T-cell (primary cell): ENCODE results near the gene SLC12A8. TPM values are rescaled to one million over a fixed set of nuclear protein-coding genes. Genes with fewer than 3 reads are reported as not detected.
A peak's percentile ranks its signal among the peaks of the same experiment; 100 is the strongest.

Experiments
- ATAC-seq, 4 experiments: fragments of 200-7000 bp in 3 of 4; fragments of 150-1000 bp in 1 of 4; cut with Tn5 transposase; replicated peaks in 1 of 4; 1 replicate in 3 of 4; 2 replicates in 1 of 4; pipeline ENCODE4 v1.10.0; 2021; ENCODE audit warnings: moderate library complexity in 3 of 4, mild to moderate bottlenecking in 2 of 4, moderate number of reproducible peaks in 1 of 4
- CTCF ChIA-PET, 2 donors: fragments of 300-600 bp; sonication (Branson Sonifier 250); formaldehyde crosslinking; loops; one replicate each; lab custom pipeline; 2022; ENCODE audit warnings: antibody characterized with exemption in 2 of 2; lab: Charles Lee
- POLR2A ChIA-PET, 2 donors: fragments of 300-600 bp; sonication (Branson Sonifier 250); formaldehyde crosslinking; loops; one replicate each; lab custom pipeline; 2022; ENCODE audit warnings: antibody characterized with exemption in 2 of 2; lab: Charles Lee
- DNase-seq, 35 experiments: peaks; one replicate each; pipeline versions ENCODE4 v3.0.0 to v3.0.0-alpha.2; 2013 to 2023
- H3K27ac ChIP-seq: one replicate; pipeline ENCODE4 v1.5.1; 2013; ENCODE audit warnings: low read length
- H3K27me3 ChIP-seq, 2 experiments: replicated peaks in 1 of 2; 1 replicate in 1 of 2; 2 replicates in 1 of 2; pipeline versions ENCODE4 v1.6.1 to v1.7.0; 2013; ENCODE audit warnings: low read length in 1 of 2, mixed read lengths in 1 of 2; ENCODE audit not compliant: control insufficient read depth in 2 of 2, insufficient read depth in 2 of 2; ENCODE audit errors: extremely low read depth in 1 of 2
- H3K36me3 ChIP-seq, 2 donors: 1 replicate in 1 of 2; 2 replicates in 1 of 2; pipeline versions ENCODE4 v1.6.1 to v1.7.0; 2013; ENCODE audit warnings: low read length in 1 of 2; ENCODE audit not compliant: control insufficient read depth in 2 of 2, insufficient read depth in 1 of 2; ENCODE audit errors: extremely low read depth in 1 of 2
- H3K4me1 ChIP-seq, 2 experiments: 1 replicate in 1 of 2; 2 replicates in 1 of 2; pipeline versions ENCODE4 v1.6.1 to v1.7.0; 2013; ENCODE audit warnings: low read length in 2 of 2, mixed read lengths in 1 of 2; ENCODE audit not compliant: insufficient read depth in 2 of 2, control insufficient read depth in 1 of 2; ENCODE audit errors: extremely low read depth in 1 of 2
- H3K4me3 ChIP-seq, 2 donors: 1 replicate in 1 of 2; 2 replicates in 1 of 2; pipeline versions ENCODE4 v1.5.1 to v1.7.0; 2013; ENCODE audit warnings: mild to moderate bottlenecking in 2 of 2, low read length in 1 of 2, moderate library complexity in 1 of 2; ENCODE audit not compliant: control insufficient read depth in 1 of 2; ENCODE audit errors: extremely low read depth in 1 of 2
- H3K9me3 ChIP-seq: 2 replicates; pipeline ENCODE4 v1.7.0; 2013
- H3K27ac Mint-ChIP-seq, 2 donors: one replicate each; pipeline ENCODE4 v1.8.0; 2020 to 2021; ENCODE audit warnings: mild to moderate bottlenecking in 2 of 2, mixed read lengths in 2 of 2
- H3K27me3 Mint-ChIP-seq, 2 donors: one replicate each; pipeline ENCODE4 v1.8.0; 2021 to 2022; ENCODE audit warnings: mixed read lengths in 2 of 2
- H3K36me3 Mint-ChIP-seq: one replicate; pipeline ENCODE4 v1.8.0; 2021; ENCODE audit warnings: mixed read lengths
- H3K4me1 Mint-ChIP-seq, 3 donors: one replicate each; pipeline ENCODE4 v1.8.0; 2020 to 2022; ENCODE audit warnings: mixed read lengths in 3 of 3, mild to moderate bottlenecking in 1 of 3
- H3K4me3 Mint-ChIP-seq, 3 donors: one replicate each; pipeline ENCODE4 v1.8.0; 2020 to 2022; ENCODE audit warnings: mild to moderate bottlenecking in 3 of 3, mixed read lengths in 3 of 3, moderate library complexity in 3 of 3
- H3K9me3 Mint-ChIP-seq, 3 donors: one replicate each; pipeline ENCODE4 v1.8.0; 2020 to 2022; ENCODE audit warnings: mixed read lengths in 3 of 3
- WGBS: methylation state at CpG from one replicate; pipeline ENCODE4 v1.1.5; 2013; ENCODE audit warnings: missing lambda C conversion rate; ENCODE audit not compliant: insufficient coverage; 5-methylcytosine and 5-hydroxymethylcytosine counted together
- total RNA-seq, 35 experiments: library from RNA in 6 of 35; stranded (reverse) in 6 of 35; fragments of 120-200 nt in 1 of 35; gene quantifications; one replicate each; pipeline versions ENCODE4 v1.2.1 to v1.2.4 and lab custom pipeline; 2013 to 2026

The SLC12A8 gene
- total RNA-seq, 5 donors from 2014 or later (not counting 1 experiment from before 2014, with no cell fraction given) = 0.50 to 0.96 (median 0.60) TPM; not detected in 2

- CTCF ChIA-PET = no interaction called here
- Histone ChIP-seq H3K4me1 (peaks cover 14 to 51% of the 10 kb centered on the region in 2 experiments), H3K4me3 (no peak overlapping the region), H3K27ac (no peak overlapping the region), H3K36me3 (no peaks in the 10 kb centered on the region), H3K9me3 (no peaks in the 10 kb centered on the region), H3K27me3 (no peaks in the 10 kb centered on the region)
- peak; percentile 58 to 85 (median 70) for ATAC-seq
- H3K4me1 Mint-ChIP-seq = peaks cover 41 to 42% (median 42%) of the 10 kb centered on the region in 3 donors
- DNase-seq = peak in 17 of 35 experiments; percentile 9 to 53 (median 22)
- 75% methylated on average over 2 of the region's 8 CpGs for WGBS
- no peaks in the 10 kb centered on the region for H3K27me3 Mint-ChIP-seq
- H3K36me3 Mint-ChIP-seq = no peaks in the 10 kb centered on the region
- POLR2A ChIA-PET = interaction anchor here in 1 of 2 donors (0.6 kb wide), 1 partner anchor 307 kb away, joined by 3 read pairs; no protein-coding TSS in a partner anchor
- H3K4me3 Mint-ChIP-seq = peak overlapping the region; percentile 49 to 64 (median 50)
- no peaks in the 10 kb centered on the region for H3K9me3 Mint-ChIP-seq
- peak overlapping the region in 1 of 2 donors; percentile 83 for H3K27ac Mint-ChIP-seq
Measured at GRCh38 chr3:125121246-125122010, 91.1 kb downstream of the SLC12A8 start.

- Mint-ChIP-seq H3K4me1 (peaks cover 40 to 43% (median 42%) of the 10 kb centered on the region in 3 donors), H3K27me3 (no peaks in the 10 kb centered on the region), H3K36me3 (no peaks in the 10 kb centered on the region), H3K9me3 (no peaks in the 10 kb centered on the region), H3K27ac (peak overlapping the region in 1 of 2 donors; percentile 83), H3K4me3 (peak overlapping the region; percentile 39 to 64 (median 50))
- Histone ChIP-seq H3K4me3 (no peak overlapping the region), H3K4me1 (peaks cover 14 to 54% of the 10 kb centered on the region in 2 experiments), H3K27ac (no peak overlapping the region), H3K27me3 (no peaks in the 10 kb centered on the region), H3K36me3 (no peaks in the 10 kb centered on the region), H3K9me3 (no peaks in the 10 kb centered on the region)
- ChIA-PET CTCF (interaction anchor here in 1 of 2 donors (0.7 kb wide), 1 partner anchor 30 kb away, joined by 4 read pairs; no protein-coding TSS in a partner anchor), POLR2A (interaction anchor here (0.5 to 0.6 kb wide), 2 partner anchors 21 to 308 kb away, joined by 3 read pairs; no protein-coding TSS in a partner anchor)
- DNase-seq (no peak), ATAC-seq (no peak)
- WGBS = 92% methylated on average over 7 of the region's 20 CpGs
Measured at GRCh38 chr3:125120379-125121122, 92.0 kb downstream of the SLC12A8 start.

- Mint-ChIP-seq H3K4me3 (peak overlapping the region; percentile 47 to 64 (median 54)), H3K4me1 (peaks cover 41 to 49% (median 44%) of the 10 kb centered on the region in 3 donors), H3K27ac (peak overlapping the region; percentile 84 to 93), H3K36me3 (no peaks in the 10 kb centered on the region), H3K9me3 (no peaks in the 10 kb centered on the region), H3K27me3 (no peaks in the 10 kb centered on the region)
- H3K36me3 ChIP-seq = no peaks in the 10 kb centered on the region
- peaks cover 14 to 55% of the 10 kb centered on the region in 2 experiments for H3K4me1 ChIP-seq
- H3K4me3 ChIP-seq = no peak overlapping the region
- ChIA-PET CTCF (interaction anchor here in 1 of 2 donors (0.5 to 0.7 kb wide), 3 partner anchors 31 to 101 kb away, joined by 3 to 4 read pairs (median 3); no protein-coding TSS in a partner anchor), POLR2A (no interaction called here)
- peak; percentile 50 to 81 (median 55) for ATAC-seq
- WGBS = 43% methylated on average over 6 of the region's 11 CpGs
- peak overlapping the region; percentile 51 for H3K27ac ChIP-seq
- no peaks in the 10 kb centered on the region for H3K9me3 ChIP-seq
- DNase-seq = peak in 7 of 35 experiments; percentile 10 to 38 (median 19)
- H3K27me3 ChIP-seq = no peaks in the 10 kb centered on the region
Measured at GRCh38 chr3:125119752-125120378, 92.7 kb downstream of the SLC12A8 start.

- Mint-ChIP-seq H3K4me1 (peaks cover 41 to 50% (median 44%) of the 10 kb centered on the region in 3 donors), H3K36me3 (no peaks in the 10 kb centered on the region), H3K27me3 (no peaks in the 10 kb centered on the region), H3K4me3 (no peak overlapping the region), H3K9me3 (no peaks in the 10 kb centered on the region), H3K27ac (peak overlapping the region; percentile 56 to 61)
- ChIA-PET CTCF (no interaction called here), POLR2A (interaction anchor here in 1 of 2 donors (0.7 kb wide), 1 partner anchor 10 kb away, joined by 3 read pairs; no protein-coding TSS in a partner anchor)
- no peaks in the 10 kb centered on the region for H3K9me3 ChIP-seq
- peaks cover 14 to 55% of the 10 kb centered on the region in 2 experiments for H3K4me1 ChIP-seq
- 78% methylated on average over 7 of the region's 8 CpGs for WGBS
- ATAC-seq = no peak
- DNase-seq = no peak
- no peak overlapping the region for H3K4me3 ChIP-seq
- no peaks in the 10 kb centered on the region for H3K36me3 ChIP-seq
- peak overlapping the region; percentile 26 for H3K27ac ChIP-seq
- no peaks in the 10 kb centered on the region for H3K27me3 ChIP-seq
Measured at GRCh38 chr3:125118600-125118999, 93.9 kb downstream of the SLC12A8 start.

- H3K4me1 ChIP-seq = peaks cover 14 to 55% of the 10 kb centered on the region in 2 experiments
Measured at GRCh38 chr3:125117631-125118191, 94.8 kb downstream of the SLC12A8 start.

More at GRCh38 chr3:125117631-125118191, 94.8 kb downstream of the SLC12A8 start:
- no peak for ATAC-seq
- Mint-ChIP-seq H3K27ac (no peak overlapping the region), H3K4me1 (peaks cover 41 to 50% (median 44%) of the 10 kb centered on the region in 3 donors), H3K27me3 (no peaks in the 10 kb centered on the region), H3K9me3 (no peaks in the 10 kb centered on the region), H3K4me3 (no peak overlapping the region), H3K36me3 (no peaks in the 10 kb centered on the region)
- no peak overlapping the region for H3K4me3 ChIP-seq
- no peaks in the 10 kb centered on the region for H3K27me3 ChIP-seq
- ChIA-PET POLR2A (interaction anchor here in 1 of 2 donors (0.7 kb wide), 1 partner anchor 11 kb away, joined by 3 read pairs; no protein-coding TSS in a partner anchor), CTCF (no interaction called here)
- no peak for DNase-seq
- H3K27ac ChIP-seq = no peak overlapping the region
- no CpG with 5 or more reads among the region's 4 CpGs for WGBS
- H3K36me3 ChIP-seq = no peaks in the 10 kb centered on the region
- H3K9me3 ChIP-seq = no peaks in the 10 kb centered on the region
